C1 segment of cervical spinal cord (tissue), 14 donors: Measurements from ENCODE around the gene ATF2.

Experiments
- DNase-seq, 14 donors: peaks; one replicate each; lab custom pipeline; 2025; lab: John Stamatoyannopoulos, UW

Gene ATF2

DNA sequence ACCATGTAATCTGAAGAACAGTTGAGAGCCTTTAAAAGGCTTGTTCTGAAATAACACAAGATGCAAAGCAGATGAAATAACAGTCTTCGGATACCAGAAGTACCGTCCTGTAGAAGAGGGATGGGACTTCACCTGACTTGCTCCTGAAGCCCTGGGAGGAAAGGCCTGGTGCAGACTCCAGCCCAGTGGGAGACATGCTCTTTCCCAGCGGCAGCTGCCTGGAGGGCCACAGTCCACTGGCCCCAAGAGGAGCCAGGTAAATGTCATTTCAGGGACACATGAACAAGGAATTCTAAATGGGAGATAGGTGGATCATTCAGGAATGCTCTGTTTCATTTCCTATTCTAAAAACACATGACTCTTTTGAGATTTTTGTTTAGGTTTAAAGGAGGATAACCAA is 140.2 kb downstream of the ATF2 start:
- DNase-seq = no peak

DNA sequence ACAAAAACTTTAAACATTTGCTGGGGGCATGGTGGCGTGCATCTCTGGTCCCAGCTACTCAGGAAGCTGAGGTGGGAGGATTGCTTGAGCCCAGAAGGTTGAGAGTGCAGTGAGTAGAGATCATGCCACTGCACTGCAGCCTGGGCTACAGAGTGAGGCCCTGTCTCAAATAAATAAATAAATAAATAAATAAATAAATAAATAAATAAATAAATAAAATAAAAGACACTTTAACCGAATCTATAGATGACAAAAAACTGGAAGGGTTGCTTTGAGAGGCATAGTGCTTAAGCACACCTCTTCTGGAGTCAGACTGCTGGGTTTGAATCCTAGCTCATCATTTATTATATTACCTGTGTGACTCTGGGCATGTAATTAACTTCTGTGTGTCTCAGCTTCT is 141.6 kb downstream of the ATF2 start:
- DNase-seq = no peak

DNA sequence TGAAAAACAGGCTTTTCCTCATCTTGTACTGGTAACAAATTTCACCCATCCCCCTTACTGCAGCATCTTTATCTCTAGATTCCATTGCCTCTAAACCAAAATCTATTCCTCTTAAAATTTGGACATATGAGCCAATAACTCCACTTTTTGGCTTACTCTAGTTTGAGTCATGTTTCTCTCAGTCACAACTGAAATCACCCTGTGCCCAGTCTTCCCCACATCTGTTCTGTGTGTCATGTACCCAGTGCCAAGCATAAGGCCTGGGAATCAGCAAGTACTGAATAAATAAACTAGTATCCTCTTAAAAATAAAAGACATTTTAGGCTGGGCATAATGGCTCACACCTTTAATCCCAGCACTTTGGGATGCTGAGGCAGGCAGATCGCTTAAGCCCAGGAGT is 142.1 kb downstream of the ATF2 start:
- DNase-seq = no peak

DNA sequence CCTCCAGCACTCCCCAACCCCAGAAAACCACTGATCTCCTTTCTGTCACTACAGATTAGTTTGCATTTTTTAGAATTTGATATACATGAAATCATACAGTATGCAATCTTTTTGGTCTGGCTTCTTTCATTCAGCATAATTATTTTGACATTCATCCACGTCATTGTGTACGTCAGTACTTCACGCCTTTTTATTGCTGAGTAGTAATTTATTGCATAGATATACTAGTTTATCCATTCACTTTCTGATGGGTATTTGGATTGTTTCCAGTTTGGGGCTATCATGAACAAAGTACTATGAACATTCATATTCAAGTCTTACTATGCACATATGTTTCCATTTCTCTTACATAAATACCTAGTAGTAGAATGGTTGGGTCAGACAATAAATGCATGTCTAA is 142.8 kb downstream of the ATF2 start:
- DNase-seq = no peak

DNA sequence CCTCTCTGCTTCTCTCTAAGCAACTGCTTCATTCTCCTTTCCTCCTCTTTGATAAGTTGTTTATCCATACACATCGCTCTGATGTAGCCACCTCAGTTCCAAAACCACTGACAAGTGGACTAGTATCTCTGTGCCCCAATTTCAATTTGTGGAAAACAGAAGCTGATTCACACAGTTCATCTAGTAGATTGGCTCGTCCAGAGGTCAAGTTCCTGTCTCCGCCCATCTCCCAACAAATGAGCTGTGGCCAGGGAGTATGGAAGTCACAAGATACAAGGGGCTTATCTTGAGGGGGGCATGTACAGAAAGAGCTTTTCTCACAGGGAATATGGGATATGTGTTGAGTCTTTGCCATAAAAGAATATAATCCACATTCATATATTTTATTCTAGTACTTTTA is 145.1 kb downstream of the ATF2 start:
- DNase-seq = no peak
